ENCODE data around the gene CNTN5. TPM values are rescaled to one million over a fixed set of nuclear protein-coding genes. Genes with fewer than 3 reads are reported as not detected.

CNTN5 gene
- total RNA-seq, 1 experiment from 2014 or later: not detected

DNA sequence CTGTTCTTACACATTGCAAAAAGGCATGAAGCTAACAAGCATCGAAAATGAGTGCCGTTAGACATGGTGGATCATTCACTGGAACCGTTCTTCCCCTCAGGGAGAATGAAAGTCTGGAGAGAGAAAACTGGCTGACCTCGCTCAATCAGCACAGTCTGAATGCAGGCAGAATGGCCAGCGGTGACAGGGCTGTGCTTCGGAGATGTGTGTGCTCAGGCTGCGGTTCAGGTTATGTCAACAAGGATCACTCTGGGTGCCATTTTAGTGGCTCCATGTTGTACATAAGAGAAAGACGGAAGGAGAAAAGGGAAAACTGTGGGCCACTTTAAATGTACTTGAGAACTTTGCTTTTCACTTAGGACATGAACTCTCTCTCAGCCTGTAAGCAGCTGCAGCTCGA lies 916.6 kb downstream of the CNTN5 start:
- Histone ChIP-seq H2BK5ac (ENCODE audit: insufficient read length, low read length) (no peak overlapping the region), H3K79me1 (ENCODE audit: insufficient read depth, low read depth, low read length, poor library complexity, severe bottlenecking) (no peaks in the 10 kb centered on the region), H2AFZ (ENCODE audit: low read length) (peak overlapping the region; percentile 54), H4K91ac (ENCODE audit: insufficient read length, low read depth, low read length) (no peak overlapping the region), H3K18ac (ENCODE audit: insufficient read length, low read depth, low read length) (no peak overlapping the region), H4K20me1 (ENCODE audit: control insufficient read depth, insufficient read depth, insufficient read length) (no peaks in the 10 kb centered on the region), H2AK5ac (ENCODE audit: insufficient read length, low read length) (no peak overlapping the region), H3K4ac (ENCODE audit: low read depth, low read length) (no peak overlapping the region), H3K27me3 (ENCODE audit: insufficient read depth, low read length) (no peaks in the 10 kb centered on the region), H3K23ac (ENCODE audit: insufficient read length, low read depth, low read length) (no peak overlapping the region), H3K4me2 (ENCODE audit: insufficient read depth, insufficient read length, low read length) (no peak overlapping the region), H3K4me1 (ENCODE audit: insufficient read depth, low read length) (no peaks in the 10 kb centered on the region), H4K8ac (replicated peaks; ENCODE audit: insufficient read length, low read depth, low read length) (no peak overlapping the region), H3K23me2 (ENCODE audit: insufficient read length, low read depth, low read length, poor library complexity, severe bottlenecking) (no peaks in the 10 kb centered on the region), H2BK20ac (ENCODE audit: low read depth, low read length, poor library complexity, severe bottlenecking) (no peak overlapping the region), H3K9me3 (ENCODE audit: control insufficient read depth, low read depth, low read length) (no peaks in the 10 kb centered on the region), H2BK15ac (ENCODE audit: low read depth, low read length) (no peak overlapping the region), H3K79me2 (ENCODE audit: insufficient read depth, low read length) (no peaks in the 10 kb centered on the region), H3T11ph (ENCODE audit: low read length) (no peak overlapping the region), H4K5ac (ENCODE audit: insufficient read length, low read depth, low read length) (no peak overlapping the region), H3K9ac (ENCODE audit: extremely low read depth, insufficient read length, low read length) (no peak overlapping the region), H2BK120ac (ENCODE audit: low read depth, low read length, poor library complexity, severe bottlenecking) (no peak overlapping the region), H3K27ac (ENCODE audit: insufficient read length, low read depth, low read length) (no peak overlapping the region), H2BK12ac (ENCODE audit: insufficient read length, low read depth, low read length) (no peak overlapping the region), H3K14ac (ENCODE audit: insufficient read depth, low read length) (no peak overlapping the region), H3K56ac (ENCODE audit: insufficient read length, low read depth, low read length) (no peak overlapping the region)
- H3K4me1 Mint-ChIP-seq: peaks cover 2 to 3% of the 10 kb centered on the region in 2 experiments
- DNase-seq: no peak
- no peaks in the 10 kb centered on the region for H3K27me3 Mint-ChIP-seq (ENCODE audit: low read depth)
- H3K9me3 Mint-ChIP-seq: 0 out of 5 replicates have a peak, but pooled peaks cover 0 to under 1% of the 10 kb centered on the region in 2 experiments
- no CpG with 5 or more reads among the region's 9 CpGs for WGBS (ENCODE audit: extremely low coverage, insufficient read length, low lambda C conversion rate)
- peak overlapping the region in 1 of 3 experiments; percentile 37; a peak in 1 of 7 replicates for H3K27ac Mint-ChIP-seq
- TF ChIP-seq, protein P1, sequence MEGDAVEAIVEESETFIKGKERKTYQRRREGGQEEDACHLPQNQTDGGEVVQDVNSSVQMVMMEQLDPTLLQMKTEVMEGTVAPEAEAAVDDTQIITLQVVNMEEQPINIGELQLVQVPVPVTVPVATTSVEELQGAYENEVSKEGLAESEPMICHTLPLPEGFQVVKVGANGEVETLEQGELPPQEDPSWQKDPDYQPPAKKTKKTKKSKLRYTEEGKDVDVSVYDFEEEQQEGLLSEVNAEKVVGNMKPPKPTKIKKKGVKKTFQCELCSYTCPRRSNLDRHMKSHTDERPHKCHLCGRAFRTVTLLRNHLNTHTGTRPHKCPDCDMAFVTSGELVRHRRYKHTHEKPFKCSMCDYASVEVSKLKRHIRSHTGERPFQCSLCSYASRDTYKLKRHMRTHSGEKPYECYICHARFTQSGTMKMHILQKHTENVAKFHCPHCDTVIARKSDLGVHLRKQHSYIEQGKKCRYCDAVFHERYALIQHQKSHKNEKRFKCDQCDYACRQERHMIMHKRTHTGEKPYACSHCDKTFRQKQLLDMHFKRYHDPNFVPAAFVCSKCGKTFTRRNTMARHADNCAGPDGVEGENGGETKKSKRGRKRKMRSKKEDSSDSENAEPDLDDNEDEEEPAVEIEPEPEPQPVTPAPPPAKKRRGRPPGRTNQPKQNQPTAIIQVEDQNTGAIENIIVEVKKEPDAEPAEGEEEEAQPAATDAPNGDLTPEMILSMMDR (conservative IDR thresholded peaks at IDR 0.05): no peak
- H3K36me3 Mint-ChIP-seq (ENCODE audit: insufficient read depth in 1 of 3, low read depth in 3 of 3): no peaks in the 10 kb centered on the region
- H3K4me3 Mint-ChIP-seq: no peak overlapping the region
